HCT116 (cell line): ENCODE results near the gene GFY.

Source experiments
- EZH2 ChIP-seq: fragments of 200-600 bp; sonication (generic); IDR thresholded peaks from 2 replicates; pipeline ENCODE4 v1.6.1; 2017; ENCODE audit warnings: antibody characterized with exemption, mixed run types
- POLR2A ChIP-seq: IDR thresholded peaks from 2 replicates; pipeline ENCODE4 v1.7.0; 2011; ENCODE audit warnings: borderline replicate concordance; ENCODE audit not compliant: insufficient read depth, insufficient read length; ENCODE audit errors: extremely low read depth
- SP1 ChIP-seq: IDR thresholded peaks from 2 replicates; pipeline ENCODE4 v1.6.1; 2012; ENCODE audit warnings: low read depth
- YY1 ChIP-seq: IDR thresholded peaks from 2 replicates; pipeline ENCODE4 v1.6.1; 2011; ENCODE audit warnings: low read length, low read depth, moderate library complexity, mild to moderate bottlenecking; ENCODE audit not compliant: insufficient replicate concordance; ENCODE audit errors: extremely low read depth
- TF ChIP-seq, protein P1 (sequence below), 3 experiments: fragments of 200-600 bp in 1 of 3; sonication (generic) in 1 of 3; IDR thresholded peaks in 2 of 3; conservative IDR thresholded peaks in 1 of 3; 2 replicates each; pipeline ENCODE4 v1.5.1; 2012 to 2017; ENCODE audit warnings: low read depth in 2 of 3, low read length in 2 of 3, antibody characterized with exemption in 1 of 3, borderline replicate concordance in 1 of 3, control low read depth in 1 of 3, mild to moderate bottlenecking in 1 of 3, mixed read lengths in 1 of 3, mixed run types in 1 of 3, moderate library complexity in 1 of 3; ENCODE audit not compliant: insufficient read depth in 1 of 3
- TF ChIP-seq, protein P2 (sequence below): IDR thresholded peaks from 2 replicates; pipeline ENCODE4 v1.6.1; 2012; ENCODE audit warnings: low read depth

DNA sequence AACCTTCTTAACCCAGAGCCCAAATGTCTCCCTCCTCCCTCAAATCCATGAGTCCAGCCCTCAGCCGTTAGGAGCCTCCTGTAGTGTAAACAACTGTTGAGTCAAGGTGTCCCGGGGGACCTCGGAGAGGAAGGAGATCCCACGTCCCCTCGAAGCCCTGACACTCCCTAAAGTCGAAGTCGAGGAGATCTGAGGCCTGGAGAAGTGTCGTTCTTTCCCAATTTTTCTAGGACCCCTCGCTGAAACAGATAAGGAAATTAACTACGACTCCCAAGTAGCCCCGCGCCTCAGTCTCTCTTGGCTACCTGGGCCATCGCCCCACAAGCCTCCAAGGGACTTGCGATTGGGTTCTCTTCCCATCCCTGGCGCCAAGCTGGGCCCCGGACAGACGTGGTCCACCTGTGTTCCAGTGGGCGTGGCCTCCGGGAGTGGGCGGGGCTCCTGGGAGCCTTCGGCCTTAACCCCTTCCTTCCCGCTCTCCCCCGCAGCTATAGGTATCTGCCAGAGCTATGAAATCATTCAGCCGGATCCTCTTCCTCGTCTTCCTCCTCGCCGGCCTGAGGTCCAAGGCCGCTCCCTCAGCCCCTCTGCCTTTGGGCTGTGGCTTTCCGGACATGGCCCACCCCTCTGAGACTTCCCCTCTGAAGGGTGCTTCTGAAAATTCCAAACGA, 869 bp downstream of the GFY start:
- TF ChIP-seq, protein P1, sequence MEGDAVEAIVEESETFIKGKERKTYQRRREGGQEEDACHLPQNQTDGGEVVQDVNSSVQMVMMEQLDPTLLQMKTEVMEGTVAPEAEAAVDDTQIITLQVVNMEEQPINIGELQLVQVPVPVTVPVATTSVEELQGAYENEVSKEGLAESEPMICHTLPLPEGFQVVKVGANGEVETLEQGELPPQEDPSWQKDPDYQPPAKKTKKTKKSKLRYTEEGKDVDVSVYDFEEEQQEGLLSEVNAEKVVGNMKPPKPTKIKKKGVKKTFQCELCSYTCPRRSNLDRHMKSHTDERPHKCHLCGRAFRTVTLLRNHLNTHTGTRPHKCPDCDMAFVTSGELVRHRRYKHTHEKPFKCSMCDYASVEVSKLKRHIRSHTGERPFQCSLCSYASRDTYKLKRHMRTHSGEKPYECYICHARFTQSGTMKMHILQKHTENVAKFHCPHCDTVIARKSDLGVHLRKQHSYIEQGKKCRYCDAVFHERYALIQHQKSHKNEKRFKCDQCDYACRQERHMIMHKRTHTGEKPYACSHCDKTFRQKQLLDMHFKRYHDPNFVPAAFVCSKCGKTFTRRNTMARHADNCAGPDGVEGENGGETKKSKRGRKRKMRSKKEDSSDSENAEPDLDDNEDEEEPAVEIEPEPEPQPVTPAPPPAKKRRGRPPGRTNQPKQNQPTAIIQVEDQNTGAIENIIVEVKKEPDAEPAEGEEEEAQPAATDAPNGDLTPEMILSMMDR (IDR thresholded peaks at IDR 0.05 in 2 of 3, conservative IDR thresholded peaks at IDR 0.05 in 1 of 3; ENCODE audit: borderline replicate concordance in 1 of 3, insufficient read depth in 1 of 3, low read depth in 2 of 3, low read length in 2 of 3): no peak
- TF ChIP-seq EZH2 (no peak), POLR2A (no peak), SP1 (peak; percentile 91), YY1 (peak; percentile 55)
- TF ChIP-seq, protein P2, sequence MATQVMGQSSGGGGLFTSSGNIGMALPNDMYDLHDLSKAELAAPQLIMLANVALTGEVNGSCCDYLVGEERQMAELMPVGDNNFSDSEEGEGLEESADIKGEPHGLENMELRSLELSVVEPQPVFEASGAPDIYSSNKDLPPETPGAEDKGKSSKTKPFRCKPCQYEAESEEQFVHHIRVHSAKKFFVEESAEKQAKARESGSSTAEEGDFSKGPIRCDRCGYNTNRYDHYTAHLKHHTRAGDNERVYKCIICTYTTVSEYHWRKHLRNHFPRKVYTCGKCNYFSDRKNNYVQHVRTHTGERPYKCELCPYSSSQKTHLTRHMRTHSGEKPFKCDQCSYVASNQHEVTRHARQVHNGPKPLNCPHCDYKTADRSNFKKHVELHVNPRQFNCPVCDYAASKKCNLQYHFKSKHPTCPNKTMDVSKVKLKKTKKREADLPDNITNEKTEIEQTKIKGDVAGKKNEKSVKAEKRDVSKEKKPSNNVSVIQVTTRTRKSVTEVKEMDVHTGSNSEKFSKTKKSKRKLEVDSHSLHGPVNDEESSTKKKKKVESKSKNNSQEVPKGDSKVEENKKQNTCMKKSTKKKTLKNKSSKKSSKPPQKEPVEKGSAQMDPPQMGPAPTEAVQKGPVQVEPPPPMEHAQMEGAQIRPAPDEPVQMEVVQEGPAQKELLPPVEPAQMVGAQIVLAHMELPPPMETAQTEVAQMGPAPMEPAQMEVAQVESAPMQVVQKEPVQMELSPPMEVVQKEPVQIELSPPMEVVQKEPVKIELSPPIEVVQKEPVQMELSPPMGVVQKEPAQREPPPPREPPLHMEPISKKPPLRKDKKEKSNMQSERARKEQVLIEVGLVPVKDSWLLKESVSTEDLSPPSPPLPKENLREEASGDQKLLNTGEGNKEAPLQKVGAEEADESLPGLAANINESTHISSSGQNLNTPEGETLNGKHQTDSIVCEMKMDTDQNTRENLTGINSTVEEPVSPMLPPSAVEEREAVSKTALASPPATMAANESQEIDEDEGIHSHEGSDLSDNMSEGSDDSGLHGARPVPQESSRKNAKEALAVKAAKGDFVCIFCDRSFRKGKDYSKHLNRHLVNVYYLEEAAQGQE: no peak
